SU-DHL-6 (cell line): Measurements from ENCODE around the gene COBLL1.

Experiments used
- H2AFZ ChIP-seq: fragments of 200-600 bp; sonication (generic); 2 replicates; pipeline ENCODE4 v1.6.1; 2014; ENCODE audit warnings: low read depth, mild to moderate bottlenecking, moderate library complexity, mixed read lengths, antibody characterized with exemption, low read length; ENCODE audit not compliant: severe bottlenecking
- H3F3A ChIP-seq: fragments of 200-600 bp; shearing (Covaris generic); 2 replicates; pipeline ENCODE4 v1.6.0; 2016; ENCODE audit warnings: antibody characterized with exemption, mild to moderate bottlenecking; ENCODE audit not compliant: insufficient read depth
- H3K27ac ChIP-seq: fragments of 200-600 bp; sonication (generic); 2 replicates; pipeline ENCODE4 v1.5.1; 2016; ENCODE audit warnings: low read depth, mild to moderate bottlenecking, low read length, moderate library complexity, mixed read lengths
- H3K27me3 ChIP-seq: fragments of 200-600 bp; sonication (generic), shearing (Covaris generic); 2 replicates; pipeline ENCODE4 v1.6.0; 2014; ENCODE audit warnings: mild to moderate bottlenecking, low read length
- H3K36me3 ChIP-seq: fragments of 200-600 bp; sonication (generic); 2 replicates; pipeline ENCODE4 v1.6.1; 2014; ENCODE audit warnings: mild to moderate bottlenecking, low read length, mixed read lengths
- H3K4me2 ChIP-seq: fragments of 300-600, 200-600 bp; shearing (Covaris generic), sonication (generic); 2 replicates; pipeline ENCODE4 v1.6.0; 2014; ENCODE audit warnings: low read length, low read depth, mild to moderate bottlenecking; ENCODE audit not compliant: poor library complexity, severe bottlenecking
- H3K4me3 ChIP-seq: fragments of 200-600 bp; sonication (generic); 2 replicates; pipeline ENCODE4 v1.5.1; 2014; ENCODE audit warnings: antibody characterized with exemption, low read length, mild to moderate bottlenecking, mixed read lengths; ENCODE audit not compliant: insufficient read depth, poor library complexity, severe bottlenecking
- H3K79me2 ChIP-seq: fragments of 200-600 bp; sonication (generic); 2 replicates; pipeline ENCODE4 v1.6.1; 2014; ENCODE audit warnings: mild to moderate bottlenecking, low read length, moderate library complexity; ENCODE audit not compliant: insufficient read depth
- H3K9ac ChIP-seq: fragments of 200-600 bp; sonication (generic); 2 replicates; pipeline ENCODE4 v1.7.0; 2014; ENCODE audit warnings: mild to moderate bottlenecking, low read length
- H3K9me2 ChIP-seq: fragments of 200-600 bp; sonication (generic); replicated peaks from 2 replicates; pipeline ENCODE4 v1.6.1; 2014; ENCODE audit warnings: low read length; ENCODE audit not compliant: insufficient read depth
- H3K9me3 ChIP-seq: fragments of 200-600 bp; sonication (generic); 2 replicates; pipeline ENCODE4 v1.6.1; 2014; ENCODE audit warnings: low read length, mixed read lengths; ENCODE audit not compliant: insufficient read depth
- H4K20me1 ChIP-seq: fragments of 200-600 bp; sonication (generic); 2 replicates; pipeline ENCODE4 v1.6.1; 2014; ENCODE audit warnings: low read depth, mild to moderate bottlenecking, antibody characterized with exemption, low read length, moderate library complexity, mixed read lengths
- CTCF ChIP-seq: fragments of 200-600 bp; sonication (generic); IDR thresholded peaks from one replicate; pipeline ENCODE4 v1.5.1; 2017; ENCODE audit warnings: antibody characterized with exemption, mild to moderate bottlenecking, low read length, moderate library complexity; ENCODE audit not compliant: insufficient read depth, poor library complexity, severe bottlenecking
- EZH2phosphoT487 ChIP-seq: fragments of 200-600 bp; sonication (generic), shearing (Covaris generic); conservative IDR thresholded peaks from 2 replicates; pipeline ENCODE4 v1.6.1; 2018; ENCODE audit warnings: mild to moderate bottlenecking, antibody characterized with exemption, low read length, moderate library complexity, mixed read lengths

Gene COBLL1

GRCh38 chr2:164721430-164721829, 120.2 kb downstream of the COBLL1 start:
- no peak overlapping the region for H3K27ac ChIP-seq
- no peaks in the 10 kb centered on the region for H3F3A ChIP-seq
- no peaks in the 10 kb centered on the region for H4K20me1 ChIP-seq
- TF ChIP-seq CTCF (no peak), EZH2phosphoT487 (no peak)
- H3K9me3 ChIP-seq = no peaks in the 10 kb centered on the region
- no peak overlapping the region for H3K9ac ChIP-seq
- H3K27me3 ChIP-seq = no peaks in the 10 kb centered on the region
- no peaks in the 10 kb centered on the region for H3K9me2 ChIP-seq
- H3K4me2 ChIP-seq = no peak overlapping the region
- no peaks in the 10 kb centered on the region for H3K79me2 ChIP-seq
- no peak overlapping the region for H3K4me3 ChIP-seq
- no peak overlapping the region for H2AFZ ChIP-seq
- no peaks in the 10 kb centered on the region for H3K36me3 ChIP-seq

- Histone ChIP-seq H3K4me2 (no peak overlapping the region), H3K27ac (no peak overlapping the region), H3K27me3 (no peaks in the 10 kb centered on the region), H3K4me3 (no peak overlapping the region), H3K9ac (no peak overlapping the region), H3K9me2 (no peaks in the 10 kb centered on the region), H3F3A (no peaks in the 10 kb centered on the region), H3K9me3 (no peaks in the 10 kb centered on the region), H3K79me2 (no peaks in the 10 kb centered on the region), H4K20me1 (no peaks in the 10 kb centered on the region), H2AFZ (no peak overlapping the region), H3K36me3 (no peaks in the 10 kb centered on the region)
- no peak for TF ChIP-seq EZH2phosphoT487
- TF ChIP-seq CTCF = no peak
These were observed 121.4 kb downstream of the COBLL1 start for GRCh38 chr2:164719996-164720941.

- Histone ChIP-seq H3K79me2 (no peaks in the 10 kb centered on the region), H3K4me3 (no peak overlapping the region), H3K27ac (no peak overlapping the region), H3K36me3 (no peaks in the 10 kb centered on the region), H2AFZ (no peak overlapping the region), H3K27me3 (no peaks in the 10 kb centered on the region), H4K20me1 (no peaks in the 10 kb centered on the region), H3K4me2 (no peak overlapping the region), H3F3A (no peaks in the 10 kb centered on the region), H3K9ac (no peak overlapping the region), H3K9me2 (no peaks in the 10 kb centered on the region), H3K9me3 (no peaks in the 10 kb centered on the region)
- TF ChIP-seq CTCF (peak; percentile 61), EZH2phosphoT487 (no peak)
These were observed 124.4 kb downstream of the COBLL1 start for GRCh38 chr2:164717000-164717803.
